HepG2 (cell line): ENCODE data around the gene SEC31B. TPM values are rescaled to one million over a fixed set of nuclear protein-coding genes. Genes with fewer than 3 reads are reported as not detected.

Experiments
- ATAC-seq: fragments of 200-7000 bp; cut with Tn5 transposase; 3 replicates; pipeline ENCODE4 v1.9.1; 2020; ENCODE audit warnings: mild to moderate bottlenecking, moderate library complexity
- BruUV-seq: library from RNA; stranded (reverse); fragments of 400-500 nt; replicated peaks from 2 replicates; lab custom pipeline; 2021; lab: Mats Ljungman, UMichigan
- CTCF ChIA-PET: fragments of 300-600 bp; formaldehyde crosslinking; extraction: SDS; loops from one replicate; lab custom pipeline; 2021; ENCODE audit warnings: low total read pairs, inconsistent platforms, low intra/inter-chr PET ratio; lab: Yijun Ruan, JAX
- POLR2A ChIA-PET: fragments of 350-600 bp; sonication (Branson Sonifier 250); formaldehyde crosslinking; loops from one replicate; lab custom pipeline; 2020; ENCODE audit warnings: antibody characterized with exemption, inconsistent platforms; lab: Yijun Ruan, JAX
- DNase-seq: peaks from one replicate; pipeline ENCODE4 v3.0.0-alpha.2; 2015; ENCODE audit warnings: low spot score
- FAIRE-seq: peaks from 3 replicates; lab custom pipeline; 2011; peaks lifted over from hg19 to GRCh38; lab: Jason Lieb, UNC
- H2AFZ ChIP-seq: one replicate; pipeline ENCODE4 v1.6.1; 2011; ENCODE audit warnings: low read length, inconsistent platforms
- H3K27ac ChIP-seq: fragments of 300-600 bp; 3 replicates; pipeline ENCODE4 v1.8.0; 2011; ENCODE audit warnings: mixed run types, mild to moderate bottlenecking, mixed read lengths, low read length, inconsistent platforms; ENCODE audit not compliant: insufficient read depth; ENCODE audit errors: extremely low read length
- H3K27me3 ChIP-seq, 2 experiments: fragments of 200-600 bp in 1 of 2; 2 replicates in 1 of 2; 3 replicates in 1 of 2; pipeline versions ENCODE4 v1.6.0 to v1.8.0; 2011; ENCODE audit warnings: low read length in 2 of 2, mild to moderate bottlenecking in 2 of 2, moderate library complexity in 2 of 2, inconsistent platforms in 1 of 2; ENCODE audit not compliant: insufficient read depth in 2 of 2, control insufficient read depth in 1 of 2
- H3K36me3 ChIP-seq, 2 experiments: fragments of 200-600 bp in 1 of 2; replicated peaks in 1 of 2; 2 replicates in 1 of 2; 3 replicates in 1 of 2; pipeline versions ENCODE4 v1.5.1 to v1.8.0; 2011; ENCODE audit warnings: low read length in 2 of 2, inconsistent platforms in 1 of 2; ENCODE audit not compliant: insufficient read depth in 2 of 2, control insufficient read depth in 1 of 2
- H3K4me1 ChIP-seq: 2 replicates; pipeline ENCODE4 v1.5.1; 2012; ENCODE audit warnings: low read length, inconsistent platforms; ENCODE audit not compliant: insufficient read depth
- H3K4me2 ChIP-seq: 2 replicates; pipeline ENCODE4 v1.6.0; 2011; ENCODE audit warnings: low read depth, low read length, inconsistent platforms
- H3K4me3 ChIP-seq, 3 experiments: fragments of 200-600 bp in 1 of 3; sonication (generic), shearing (Covaris generic) in 1 of 3; replicated peaks in 1 of 3; 2 replicates each; pipeline ENCODE4 v1.5.1; 2011 to 2016; ENCODE audit warnings: low read length in 3 of 3, inconsistent platforms in 2 of 3, low read depth in 2 of 3, mild to moderate bottlenecking in 2 of 3, control low read depth in 1 of 3, mixed read lengths in 1 of 3; ENCODE audit not compliant: insufficient read depth in 1 of 3
- H3K79me2 ChIP-seq: one replicate; pipeline ENCODE4 v1.6.1; 2011; ENCODE audit warnings: low read length, inconsistent platforms; ENCODE audit not compliant: insufficient read depth
- H3K9ac ChIP-seq: 2 replicates; pipeline ENCODE4 v1.6.0; 2011; ENCODE audit warnings: mild to moderate bottlenecking, low read depth, low read length, inconsistent platforms; ENCODE audit not compliant: insufficient read depth
- H3K9me3 ChIP-seq: 2 replicates; pipeline ENCODE4 v1.5.1; 2012; ENCODE audit warnings: mild to moderate bottlenecking, low read length
- H4K20me1 ChIP-seq: 2 replicates; pipeline ENCODE4 v1.6.0; 2011; ENCODE audit warnings: inconsistent platforms, mild to moderate bottlenecking, low read length, moderate library complexity; ENCODE audit not compliant: insufficient read depth
- CTCF ChIP-seq: sonication (generic); formaldehyde crosslinking; IDR thresholded peaks from 2 replicates; pipeline ENCODE4 v1.5.0; 2020; ENCODE audit warnings: mild to moderate bottlenecking, missing genetic modification reagents, moderate library complexity
- MAX ChIP-seq: IDR thresholded peaks from 2 replicates; pipeline ENCODE4 v1.6.1; 2012; ENCODE audit warnings: inconsistent platforms
- NFYB ChIP-seq: sonication (generic); formaldehyde crosslinking; IDR thresholded peaks from 2 replicates; pipeline ENCODE4 v1.4.0; 2020; ENCODE audit warnings: missing genetic modification reagents
- NFYC ChIP-seq: IDR thresholded peaks from 2 replicates; pipeline ENCODE4 v1.6.1; 2016; ENCODE audit warnings: missing genetic modification reagents, missing compliant biosample characterization
- PHF21A ChIP-seq: sonication (generic); formaldehyde crosslinking; IDR thresholded peaks from 2 replicates; pipeline ENCODE4 v1.5.0; 2020; ENCODE audit warnings: mild to moderate bottlenecking, missing genetic modification reagents
- RAD21 ChIP-seq: fragments of 450-650 bp; formaldehyde crosslinking; IDR thresholded peaks from 2 replicates; pipeline ENCODE4 v1.5.0; 2020; ENCODE audit warnings: mild to moderate bottlenecking
- SMC3 ChIP-seq: IDR thresholded peaks from 2 replicates; pipeline ENCODE4 v1.6.1; 2011; ENCODE audit warnings: low read length, improper control_type of control experiment
- SOX5 ChIP-seq: IDR thresholded peaks from 2 replicates; pipeline ENCODE4 v1.6.1; 2016; ENCODE audit warnings: borderline replicate concordance
- STAG1 ChIP-seq: sonication (generic); formaldehyde crosslinking; IDR thresholded peaks from 2 replicates; pipeline ENCODE4 v1.4.0; 2020; ENCODE audit warnings: missing genetic modification reagents
- ZFP36 ChIP-seq: fragments of 150-350 bp; IDR thresholded peaks from 2 replicates; pipeline ENCODE4 v1.6.1; 2018; ENCODE audit warnings: borderline replicate concordance, low read length, low read depth; ENCODE audit not compliant: partially characterized antibody
- ZNF510 ChIP-seq: sonication (generic); formaldehyde crosslinking; IDR thresholded peaks from 2 replicates; pipeline ENCODE4 v1.4.0; 2020; ENCODE audit warnings: low read depth, mild to moderate bottlenecking, missing genetic modification reagents
- ZNF572 ChIP-seq: sonication (generic); formaldehyde crosslinking; IDR thresholded peaks from 2 replicates; pipeline ENCODE4 v1.5.1; 2020; ENCODE audit warnings: mild to moderate bottlenecking, missing genetic modification reagents
- WGBS: methylation state at CpG from one replicate; pipeline ENCODE4 v1.1.6; 2017; ENCODE audit warnings: low lambda C conversion rate; 5-methylcytosine and 5-hydroxymethylcytosine counted together
- in situ Hi-C: cut with HindIII; loops from 2 replicates; pipeline ENCODE4 v1.10.0; 2017; ENCODE audit warnings: low pct_unique_long_range_greater_than_20kb; ENCODE audit not compliant: extremely low pct_ligation_motif_present
- intact Hi-C: fragments of 100-400 bp; cut with micrococcal nuclease; formaldehyde crosslinking; loops from one replicate; pipeline ENCODE4 v1.10.0; 2022; ENCODE audit not compliant: unreplicated experiment
- polyA plus RNA-seq, 8 experiments: library from polyadenylated mRNA; depleted of rRNA in 3 of 8; stranded (reverse) in 7 of 8; unstranded in 1 of 8; fragments of >200 nt; fragmentation: Illumina TruSeq in 4 of 8; extraction: Trizol in 4 of 8; gene quantifications; 2 replicates each; pipeline versions ENCODE4 v1.2.1 to v1.2.3, GENCODE V29; 2011 to 2016; ENCODE audit warnings: low read depth in 4 of 8, missing spikeins in 1 of 8, mixed read lengths in 1 of 8; ENCODE audit not compliant: insufficient read depth in 1 of 8
- total RNA-seq, 5 experiments: library from RNA; depleted of rRNA; stranded (reverse); fragments of >200 nt; fragmentation: Illumina TruSeq; extraction: Trizol; gene quantifications; 2 replicates each; pipeline ENCODE4 v1.2.3, GENCODE V29; 2016; ENCODE audit warnings: low read depth in 1 of 5

SEC31B gene
- total and polyA plus RNA-seq, 2 of the 13 experiments (the other 11 are each of a cell fraction or from before 2014, with no cell fraction given), result 2.0 to 8.3 TPM

GRCh38 chr10:100508691-100509150, 10.9 kb downstream of the SEC31B start:
- ChIA-PET CTCF (interaction anchor here (0.9 to 2.7 kb wide), 3 partner anchors 75 to 170 kb away, joined by 3 to 26 read pairs (median 7); no protein-coding TSS in a partner anchor), POLR2A (no interaction called here)
- Histone ChIP-seq H3K4me3 (no peak overlapping the region), H3K79me2 (no peaks in the 10 kb centered on the region), H4K20me1 (no peaks in the 10 kb centered on the region), H3K9me3 (no peaks in the 10 kb centered on the region), H3K36me3 (no peaks in the 10 kb centered on the region), H3K4me2 (no peak overlapping the region), H3K9ac (no peak overlapping the region), H3K4me1 (peaks cover 7% of the 10 kb centered on the region; the same call in 1 of the 2 replicates), H2AFZ (no peak overlapping the region), H3K27me3 (no peaks in the 10 kb centered on the region), H3K27ac (no peak overlapping the region)
- peak; percentile 72 for FAIRE-seq
- 41% methylated on average over 3 of the region's 3 CpGs for WGBS
- no peak for TF ChIP-seq ZNF572
- no peak for TF ChIP-seq ZFP36
- TF ChIP-seq SMC3, result peak; percentile 63; the same call in 1 of the 2 replicates
- peak; percentile 77 for TF ChIP-seq CTCF
- TF ChIP-seq SOX5 (CRISPR knock-in tag), result no peak
- TF ChIP-seq NFYC (CRISPR knock-in tag), result peak; percentile 38; the same call in 1 of the 2 replicates
- TF ChIP-seq PHF21A, result no peak
- TF ChIP-seq NFYB (CRISPR knock-in tag), result 0 out of 2 replicates have a peak, but pooled peaks have one; percentile 40
- TF ChIP-seq MAX, result no peak
- peak; percentile 84 for TF ChIP-seq STAG1 (CRISPR knock-in tag)
- no peak for TF ChIP-seq ZNF510 (CRISPR knock-in tag)
- TF ChIP-seq RAD21 (CRISPR knock-in tag), result peak; percentile 69
- intact Hi-C loops (loop anchor here (1.0 to 2.0 kb wide), 2 partner anchors 75 to 170 kb away; no protein-coding TSS in a partner anchor), in situ Hi-C loops (loop anchor here (5.0 kb wide), 2 partner anchors 71 to 166 kb away; no protein-coding TSS in a partner anchor)
- BruUV-seq, result no TSS peak
- DNase-seq, result peak; percentile 56
- peak; percentile 93 for ATAC-seq
